A549 (cell line): ENCODE results near the gene ANKRD29.
"Not testable (repeated sequence)": the region's sequence is repeated elsewhere in the genome, so short reads cannot be mapped to it uniquely, and the experiment has no call there.

Source experiments
- CEBPB ChIP-seq, 2 experiments: fragments of >200 bp in 1 of 2; sonication (Bioruptor Twin) in 1 of 2; formaldehyde crosslinking in 1 of 2; IDR thresholded peaks; 2 replicates each; pipeline ENCODE4 v1.6.1; 2012 to 2016
- CTCF ChIP-seq: fragments of >200 bp; sonication (Bioruptor Twin); formaldehyde crosslinking; IDR thresholded peaks from 3 replicates; pipeline ENCODE4 v1.5.1; 2016
- EP300 ChIP-seq, 2 experiments: fragments of >200 bp; sonication (Bioruptor Twin); formaldehyde crosslinking; IDR thresholded peaks; 2 replicates in 1 of 2; 3 replicates in 1 of 2; pipeline ENCODE4 v1.6.1; 2016 to 2017
- NR3C1 ChIP-seq: fragments of >200 bp; sonication (Bioruptor Twin); formaldehyde crosslinking; IDR thresholded peaks from 3 replicates; pipeline ENCODE4 v1.6.1; 2017
- SREBF2 ChIP-seq: fragments of 450-650 bp; IDR thresholded peaks from 2 replicates; pipeline ENCODE4 v1.6.1; 2014; ENCODE audit warnings: mild to moderate bottlenecking, moderate library complexity

- not testable (repeated sequence) for TF ChIP-seq EP300 (IDR thresholded peaks at IDR 0.05); SREBF2; CTCF; NR3C1; CEBPB (IDR thresholded peaks at IDR 0.05)
Measured at GRCh38 chr18:23577521-23577920, 85.2 kb downstream of the ANKRD29 start.
